ENCODE results near the gene EXD3.

- TF ChIP-seq POLR2A (IDR thresholded peaks at IDR 0.05; ENCODE audit: low read depth, low read length): no peak
- TF ChIP-seq NFE2L2 (IDR thresholded peaks at IDR 0.05; ENCODE audit: low read depth, low read length): no peak
- TF ChIP-seq CTCF (conservative IDR thresholded peaks at IDR 0.05; ENCODE audit: low read depth, low read length): no peak
- TF ChIP-seq MAFK (IDR thresholded peaks at IDR 0.05; ENCODE audit: low read depth, low read length): no peak
- no peak for TF ChIP-seq CEBPB (IDR thresholded peaks at IDR 0.05; ENCODE audit: low read depth, low read length)
- no peak for TF ChIP-seq MXI1 (IDR thresholded peaks at IDR 0.05; ENCODE audit: borderline replicate concordance, low read depth, low read length)
- no peak for TF ChIP-seq RAD21 (IDR thresholded peaks at IDR 0.05; ENCODE audit: low read length)
- no peak for TF ChIP-seq CHD1 (IDR thresholded peaks at IDR 0.05; ENCODE audit: low read depth, low read length)
- no peak for TF ChIP-seq SMC3 (IDR thresholded peaks at IDR 0.05; ENCODE audit: low read depth, low read length)
- TF ChIP-seq FOS (IDR thresholded peaks at IDR 0.05; ENCODE audit: low read depth, low read length): no peak
- TF ChIP-seq RFX5 (IDR thresholded peaks at IDR 0.05; ENCODE audit: low read depth, low read length): no peak
- no peak for TF ChIP-seq USF2 (IDR thresholded peaks at IDR 0.05; ENCODE audit: low read depth, low read length)
- no peak for TF ChIP-seq ELK1 (IDR thresholded peaks at IDR 0.05; ENCODE audit: borderline replicate concordance, low read depth, low read length)
Measured at GRCh38 chr9:137380606-137381005, 42.4 kb downstream of the EXD3 start.

Measured in IMR-90 (cell line).